Adipocyte (in vitro differentiated cells): ENCODE data around the gene GUCA2A.

Source experiments
- DNase-seq: peaks from one replicate; pipeline ENCODE4 v3.0.0-alpha.2; 2015; ENCODE audit warnings: low read depth
- H3K27me3 ChIP-seq: replicated peaks from 2 replicates; pipeline ENCODE4 v1.7.0; 2013; ENCODE audit warnings: mild to moderate bottlenecking, low read length, moderate library complexity; ENCODE audit not compliant: control insufficient read depth, insufficient read depth
- H3K36me3 ChIP-seq: 2 replicates; pipeline ENCODE4 v1.7.0; 2013; ENCODE audit warnings: low read length, mild to moderate bottlenecking, moderate library complexity; ENCODE audit not compliant: control insufficient read depth, insufficient read depth, severe bottlenecking
- H3K4me1 ChIP-seq: 2 replicates; pipeline ENCODE4 v1.7.0; 2013; ENCODE audit warnings: mild to moderate bottlenecking, low read length, moderate library complexity; ENCODE audit not compliant: control insufficient read depth, insufficient read depth
- H3K4me3 ChIP-seq: 2 replicates; pipeline ENCODE4 v1.7.0; 2013; ENCODE audit warnings: mild to moderate bottlenecking, low read length, moderate library complexity
- H3K9ac ChIP-seq: 2 replicates; pipeline ENCODE4 v1.7.0; 2013; ENCODE audit warnings: mild to moderate bottlenecking, low read length, moderate library complexity
- H3K9me3 ChIP-seq: 2 replicates; pipeline ENCODE4 v1.7.0; 2013; ENCODE audit warnings: mild to moderate bottlenecking, low read length, moderate library complexity; ENCODE audit not compliant: control insufficient read depth

Gene GUCA2A

DNA sequence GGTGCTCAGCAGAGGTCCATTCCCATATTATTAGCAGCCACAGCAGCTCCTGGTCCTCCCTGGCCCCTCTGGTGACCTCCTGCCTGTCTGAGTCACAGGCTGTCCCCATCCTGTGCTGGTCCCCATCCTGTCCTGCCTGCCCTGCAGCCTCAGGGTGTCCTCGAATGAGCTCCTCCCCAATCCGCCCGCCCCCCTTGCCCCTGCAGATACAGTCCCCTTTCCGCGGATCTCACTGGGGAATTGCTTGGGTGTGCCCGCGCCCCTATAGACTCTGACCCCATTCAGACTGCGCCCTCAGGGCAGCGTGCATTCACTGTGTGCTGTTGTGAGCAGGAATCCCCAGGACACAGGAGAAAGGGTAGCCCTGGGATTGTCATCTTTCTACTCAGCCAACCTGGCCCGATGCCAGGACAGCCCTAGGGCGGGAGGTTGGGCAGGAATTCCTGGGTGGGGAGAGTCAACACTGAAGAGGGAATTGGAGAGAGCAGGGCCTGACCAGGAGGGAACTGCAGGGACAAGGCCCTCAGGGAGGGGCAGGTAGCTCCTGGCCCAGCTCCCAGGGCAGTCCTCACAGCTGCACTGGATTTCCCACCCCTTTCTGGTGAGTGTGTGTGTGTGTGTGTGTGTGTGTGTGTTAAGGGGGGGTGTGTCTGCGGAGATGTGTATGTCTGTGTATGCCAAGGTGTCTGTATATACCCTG lies 1.1 kb upstream of the GUCA2A start:
- no peak overlapping the region for H3K4me3 ChIP-seq
- peak; percentile 57 for DNase-seq
- no peak overlapping the region for H3K9ac ChIP-seq
- no peaks in the 10 kb centered on the region for H3K4me1 ChIP-seq
- H3K9me3 ChIP-seq: peaks cover 8% of the 10 kb centered on the region
- H3K36me3 ChIP-seq: no peaks in the 10 kb centered on the region
- H3K27me3 ChIP-seq: peaks cover 17% of the 10 kb centered on the region

DNA sequence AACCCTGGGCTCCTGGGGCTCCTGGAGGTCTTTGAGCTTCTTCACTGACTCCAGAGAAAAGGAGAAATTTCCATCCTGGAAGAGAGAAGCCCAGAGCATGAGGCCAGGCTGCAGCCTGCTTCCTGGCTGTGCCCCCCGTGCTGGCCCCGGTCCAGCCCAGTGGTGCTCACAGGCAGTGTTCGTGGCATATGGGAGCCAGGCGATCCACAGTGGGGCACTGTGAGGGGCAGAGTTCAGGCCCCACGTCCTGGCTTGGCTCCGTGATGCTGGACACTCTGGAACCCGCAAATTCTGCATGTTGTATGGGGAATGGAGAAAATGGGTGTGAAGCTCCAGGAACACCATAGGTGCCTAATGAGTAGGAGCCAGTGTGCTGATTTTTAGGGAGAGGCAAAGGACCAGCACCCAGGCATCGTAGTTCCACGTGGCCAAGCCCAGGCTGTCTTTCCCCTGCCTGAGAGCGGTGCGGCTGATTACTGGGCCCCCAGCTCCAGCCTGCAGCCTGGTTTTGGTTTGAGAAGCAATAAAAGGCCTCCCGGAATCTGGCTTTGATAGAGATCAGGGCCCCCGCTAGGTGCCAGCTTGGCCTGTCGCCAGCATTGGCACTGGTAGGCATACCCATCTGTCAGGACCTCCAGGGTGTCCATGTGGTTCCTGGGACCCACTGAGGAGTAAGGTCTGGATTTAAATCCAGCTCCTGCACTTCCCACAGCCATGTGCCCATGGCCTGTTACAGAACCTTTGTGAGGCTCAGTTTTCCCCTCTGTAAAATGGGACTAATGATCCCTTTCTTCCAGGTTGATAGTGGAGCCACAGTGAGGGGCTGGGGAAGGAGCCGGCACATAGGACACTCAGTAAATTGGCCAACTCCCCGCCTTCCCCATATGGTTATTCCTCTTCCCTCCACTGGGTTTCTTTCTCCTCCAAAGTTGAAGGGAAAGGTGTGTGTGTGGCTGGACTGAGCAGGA lies 725 bp downstream of the GUCA2A start:
- no peaks in the 10 kb centered on the region for H3K4me1 ChIP-seq
- no peak for DNase-seq

DNA sequence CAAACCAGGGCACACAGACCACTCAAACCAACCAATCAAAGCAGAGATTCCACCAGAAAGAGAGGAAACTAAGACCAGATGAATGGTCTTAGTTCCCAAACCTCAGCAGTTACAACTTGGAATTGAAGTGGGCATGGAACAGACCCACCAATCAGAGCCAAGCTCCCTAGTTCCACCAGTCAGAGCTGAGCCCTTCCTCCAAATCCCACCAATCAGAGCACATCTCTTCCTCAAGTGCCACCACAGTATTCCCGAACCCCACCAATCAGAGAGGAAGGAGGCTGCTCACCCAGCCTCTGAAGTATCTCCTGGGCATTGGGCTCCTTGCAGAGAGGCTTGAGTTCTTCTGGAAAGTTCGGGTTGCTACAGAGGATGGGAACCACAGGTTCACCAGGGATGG lies 1.4 kb downstream of the GUCA2A start:
- no peak overlapping the region for H3K4me3 ChIP-seq

More for the DNA sequence above, 725 bp downstream of the GUCA2A start:
- H3K27me3 ChIP-seq: peaks cover 17% of the 10 kb centered on the region
- H3K36me3 ChIP-seq: no peaks in the 10 kb centered on the region
- H3K9ac ChIP-seq: no peak overlapping the region
- H3K9me3 ChIP-seq: peaks cover 21% of the 10 kb centered on the region
- no peak overlapping the region for H3K4me3 ChIP-seq

DNA sequence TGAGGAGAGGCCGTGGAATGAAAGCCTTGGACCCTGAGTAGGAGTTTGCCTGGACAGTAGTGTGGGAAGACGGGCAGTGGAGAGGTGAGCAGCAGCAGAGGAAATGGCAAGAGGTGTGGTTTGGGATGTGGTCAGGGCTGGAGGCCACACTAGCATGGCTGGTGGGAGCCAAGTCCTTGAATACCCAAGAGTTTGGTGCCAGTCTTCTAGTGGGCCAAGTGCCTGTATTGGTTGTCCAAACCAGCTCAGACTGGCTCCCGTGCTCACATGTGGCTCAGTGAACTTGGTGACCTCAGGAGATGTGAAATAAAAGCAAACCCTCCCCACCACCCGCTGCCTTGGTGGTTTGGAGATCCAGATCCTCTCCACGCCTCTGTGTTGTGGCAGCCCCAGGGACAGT lies 2.4 kb downstream of the GUCA2A start:
- H3K4me1 ChIP-seq: no peaks in the 10 kb centered on the region
- DNase-seq: no peak
- H3K36me3 ChIP-seq: no peaks in the 10 kb centered on the region
- H3K9me3 ChIP-seq: peaks cover 21% of the 10 kb centered on the region
- H3K9ac ChIP-seq: no peak overlapping the region
- no peak overlapping the region for H3K4me3 ChIP-seq
- peaks cover 17% of the 10 kb centered on the region for H3K27me3 ChIP-seq

More for the DNA sequence above, 1.4 kb downstream of the GUCA2A start:
- Histone ChIP-seq H3K9me3 (peaks cover 21% of the 10 kb centered on the region), H3K4me1 (no peaks in the 10 kb centered on the region), H3K36me3 (no peaks in the 10 kb centered on the region), H3K9ac (no peak overlapping the region), H3K27me3 (peaks cover 17% of the 10 kb centered on the region)
- DNase-seq: no peak

DNA sequence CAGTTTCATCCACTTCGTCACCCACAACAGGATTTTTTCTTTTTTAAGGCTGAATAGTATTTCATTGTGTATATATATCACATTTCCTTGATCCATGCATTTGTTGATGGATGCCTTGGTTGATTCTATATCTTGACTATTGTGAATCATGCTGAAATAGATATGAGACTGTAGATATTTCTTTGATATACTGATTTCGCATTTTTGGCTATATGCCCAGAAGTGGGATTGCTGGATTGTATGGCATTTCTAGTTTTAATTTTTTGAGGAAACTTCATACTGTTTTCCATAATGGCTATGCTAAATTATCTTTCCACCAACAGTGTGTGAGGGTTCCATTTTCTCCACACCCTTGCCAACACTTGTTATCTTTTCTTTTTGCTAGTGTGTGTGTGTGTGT lies 6.4 kb downstream of the GUCA2A start:
- no peaks in the 10 kb centered on the region for H3K36me3 ChIP-seq
- H3K9me3 ChIP-seq: peaks cover 21% of the 10 kb centered on the region
- no peak for DNase-seq
- no peaks in the 10 kb centered on the region for H3K4me1 ChIP-seq
- H3K4me3 ChIP-seq: no peak overlapping the region
- H3K9ac ChIP-seq: no peak overlapping the region
- peaks cover 24% of the 10 kb centered on the region for H3K27me3 ChIP-seq

DNA sequence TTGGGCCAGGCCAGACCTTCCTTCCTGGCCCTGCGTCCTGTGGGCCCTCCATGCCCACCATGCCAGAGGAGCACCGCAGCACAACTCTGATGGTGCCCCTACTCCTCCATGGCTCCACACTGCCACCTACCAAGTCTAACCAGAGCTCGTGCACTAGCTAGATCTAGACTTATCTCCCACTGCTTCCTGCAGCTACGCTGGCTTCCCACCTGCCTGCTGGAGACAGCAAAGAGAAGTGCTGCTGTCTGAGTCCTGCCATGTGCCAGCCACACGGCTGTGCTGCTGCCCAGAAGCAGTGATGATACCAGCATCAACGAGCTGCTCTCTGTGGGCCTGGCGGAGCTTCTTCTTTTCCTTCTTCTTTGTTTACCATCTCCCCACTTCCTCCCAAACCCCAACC lies 6.9 kb downstream of the GUCA2A start:
- Histone ChIP-seq H3K36me3 (no peaks in the 10 kb centered on the region), H3K27me3 (peaks cover 24% of the 10 kb centered on the region), H3K4me3 (no peak overlapping the region), H3K4me1 (no peaks in the 10 kb centered on the region), H3K9ac (no peak overlapping the region), H3K9me3 (peaks cover 21% of the 10 kb centered on the region)
- DNase-seq: no peak

DNA sequence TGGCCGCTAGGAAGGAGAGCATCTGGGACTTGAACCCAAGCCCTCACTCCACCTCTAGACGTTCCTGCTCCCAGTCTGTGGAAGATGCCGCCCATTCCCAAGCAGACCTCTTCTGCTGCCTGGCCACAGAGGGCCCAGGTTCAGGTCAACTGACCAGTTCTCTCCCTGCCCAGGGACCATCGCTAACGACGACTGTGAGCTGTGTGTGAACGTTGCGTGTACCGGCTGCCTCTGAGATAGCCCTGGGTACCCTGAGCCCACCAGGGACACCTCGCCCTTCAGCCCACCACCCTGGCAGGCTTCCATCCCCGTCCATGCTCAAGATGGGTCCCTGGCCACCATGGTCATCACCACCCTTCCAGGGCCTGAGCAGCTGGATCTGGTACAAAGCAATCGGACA lies 9.2 kb downstream of the GUCA2A start:
- H3K9me3 ChIP-seq: peaks cover 10% of the 10 kb centered on the region
- no peaks in the 10 kb centered on the region for H3K4me1 ChIP-seq
- no peak overlapping the region for H3K4me3 ChIP-seq
- H3K9ac ChIP-seq: no peak overlapping the region
- H3K36me3 ChIP-seq: no peaks in the 10 kb centered on the region
- peaks cover 40% of the 10 kb centered on the region for H3K27me3 ChIP-seq
- DNase-seq: no peak

DNA sequence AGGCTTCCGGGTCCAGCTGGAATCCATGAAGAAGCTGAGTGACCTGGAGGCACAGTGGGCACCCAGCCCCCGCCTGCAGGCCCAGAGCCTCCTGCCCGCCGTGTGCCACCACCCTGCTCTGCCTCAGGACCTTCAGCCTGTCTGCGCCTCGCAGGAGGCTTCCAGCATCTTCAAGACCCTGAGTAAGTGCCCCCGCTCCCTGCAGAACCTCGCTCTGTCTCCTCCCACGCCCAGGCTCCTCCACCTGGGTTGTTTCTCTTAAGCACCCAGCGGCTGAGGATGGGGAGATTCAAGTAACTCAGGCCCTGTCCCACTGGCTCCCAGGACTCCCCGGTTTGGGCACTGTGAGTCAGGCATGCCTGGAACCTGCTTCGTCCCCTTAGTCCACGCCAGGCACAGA lies 9.9 kb downstream of the GUCA2A start:
- peaks cover 3% of the 10 kb centered on the region for H3K9me3 ChIP-seq
- no peak overlapping the region for H3K9ac ChIP-seq
- H3K4me1 ChIP-seq: no peaks in the 10 kb centered on the region
- H3K36me3 ChIP-seq: no peaks in the 10 kb centered on the region
- H3K4me3 ChIP-seq: no peak overlapping the region
- peaks cover 46% of the 10 kb centered on the region for H3K27me3 ChIP-seq
- no peak for DNase-seq

DNA sequence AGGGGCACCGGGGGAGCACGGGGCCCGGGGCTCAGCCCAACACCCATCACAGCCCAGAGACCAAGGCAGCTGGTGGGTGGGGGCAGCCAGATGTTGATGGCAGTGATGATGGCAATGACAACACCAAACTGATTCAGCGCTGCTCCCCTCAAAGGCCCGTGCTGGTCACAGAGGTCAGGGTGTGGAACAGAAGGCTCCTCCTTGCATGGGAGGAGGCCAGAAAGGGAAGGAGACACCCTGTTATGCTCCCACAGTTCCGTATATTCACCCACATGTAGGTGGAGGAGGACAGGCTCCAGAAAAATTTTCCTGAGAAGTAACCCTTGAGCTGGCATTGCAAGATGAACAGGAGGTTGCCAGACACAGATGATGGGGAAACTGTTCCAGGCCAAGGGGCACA lies 10.9 kb downstream of the GUCA2A start:
- peaks cover 50% of the 10 kb centered on the region for H3K27me3 ChIP-seq
- H3K36me3 ChIP-seq: no peaks in the 10 kb centered on the region

DNA sequence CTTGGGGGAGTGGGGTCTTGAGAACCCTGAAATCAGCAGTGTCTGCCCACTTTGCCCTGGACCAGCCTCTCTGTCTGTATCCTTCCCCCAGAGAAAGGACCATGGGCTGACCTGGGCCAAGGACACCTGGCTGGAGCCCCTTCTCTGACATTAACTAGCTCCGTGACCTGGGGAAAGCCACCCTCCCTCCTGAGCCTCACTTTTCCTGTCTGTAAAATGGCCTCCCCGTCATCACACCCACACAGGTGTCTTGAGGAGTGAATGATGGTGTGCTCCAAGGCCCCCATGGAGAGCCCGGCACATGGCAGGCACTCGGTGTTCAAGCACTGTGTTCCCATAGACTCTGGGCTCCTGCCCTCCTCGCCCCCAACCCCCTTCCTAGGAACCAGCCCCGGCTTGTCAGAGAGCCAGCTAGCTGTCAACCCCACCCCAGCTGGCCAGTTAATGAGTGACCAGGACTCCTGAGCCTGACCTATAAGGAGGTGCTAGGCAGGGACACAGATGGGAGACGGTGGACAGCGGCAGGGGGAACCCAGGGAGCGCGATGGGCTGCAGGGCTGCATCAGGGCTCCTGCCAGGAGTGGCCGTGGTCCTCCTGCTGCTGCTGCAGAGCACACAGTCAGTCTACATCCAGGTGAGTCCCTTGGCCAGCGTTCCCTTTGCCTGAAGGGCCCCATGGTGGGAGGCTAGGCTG lies 11.5 kb downstream of the GUCA2A start, which contains the start of gene GUCA2B:
GUCA2B (plus strand) TSS at position 504 of the 694 bp plus-strand sequence; CDS start at position 545, 41 bp downstream.
- DNase-seq: no peak
- Histone ChIP-seq H3K27me3 (peaks cover 56% of the 10 kb centered on the region), H3K4me3 (no peak within 1 kb of the TSS), H3K9ac (no peak within 1 kb of the TSS), H3K9me3 (no peaks in the 10 kb centered on the region), H3K36me3 (no peaks in the 10 kb centered on the region), H3K4me1 (no peaks in the 10 kb centered on the region)

More for the DNA sequence above, 10.9 kb downstream of the GUCA2A start:
- no peak for DNase-seq
- Histone ChIP-seq H3K9me3 (no peaks in the 10 kb centered on the region), H3K9ac (no peak overlapping the region), H3K4me1 (no peaks in the 10 kb centered on the region), H3K4me3 (no peak overlapping the region)

DNA sequence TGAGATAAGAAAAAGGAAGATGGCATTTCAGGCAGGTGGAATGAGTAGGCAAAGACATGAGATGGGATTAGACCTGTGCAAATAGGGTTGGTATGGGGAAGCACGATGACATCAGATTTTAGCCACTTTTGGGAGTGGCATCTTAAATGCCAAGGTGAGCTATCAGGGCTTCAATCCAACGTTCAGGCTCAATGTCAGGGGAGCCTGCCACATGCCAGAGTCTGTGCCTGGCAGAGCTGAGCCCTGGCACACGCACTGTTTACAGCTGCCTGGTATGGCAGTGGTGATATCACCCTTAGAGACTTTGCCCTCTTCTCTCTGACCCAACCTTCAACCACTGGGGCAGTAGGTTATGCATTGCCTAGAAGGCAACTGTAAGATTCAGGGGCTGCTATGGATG lies 12.4 kb downstream of the GUCA2A start:
- Histone ChIP-seq H3K9ac (no peak overlapping the region), H3K36me3 (no peaks in the 10 kb centered on the region), H3K4me1 (no peaks in the 10 kb centered on the region), H3K27me3 (peaks cover 65% of the 10 kb centered on the region), H3K9me3 (no peaks in the 10 kb centered on the region), H3K4me3 (no peak overlapping the region)
- no peak for DNase-seq
